Epithelial cell of proximal tubule (primary cell): ENCODE data around the gene LEMD1. TPM values are rescaled to one million over a fixed set of nuclear protein-coding genes. Genes with fewer than 3 reads are reported as not detected.
"Not testable (repeated sequence)": the region's sequence is repeated elsewhere in the genome, so short reads cannot be mapped to it uniquely, and the experiment has no call there.

Source experiments
- DNase-seq: peaks from one replicate; pipeline ENCODE4 v3.0.0-alpha.2; 2011; ENCODE audit warnings: low read depth
- H3K4me3 ChIP-seq: 2 replicates; pipeline ENCODE4 v1.5.1; 2011; ENCODE audit warnings: low read depth, mild to moderate bottlenecking, low read length
- total RNA-seq: library from RNA; depleted of rRNA; stranded (reverse); fragments of >200 nt; gene quantifications from 2 replicates; pipeline ENCODE4 v1.2.3, GENCODE V29; 2015
- TF ChIP-seq, protein P1 (sequence below): conservative IDR thresholded peaks from 2 replicates; pipeline ENCODE4 v1.5.1; 2012; ENCODE audit warnings: low read depth, mild to moderate bottlenecking, low read length

LEMD1 gene
- total RNA-seq, 1 donor from 2014 or later, result 0.52 TPM

GRCh38 chr1:205371871-205372660 lies 49.8 kb downstream of the LEMD1 start:
- H3K4me3 ChIP-seq, result no peak overlapping the region
- no peak for DNase-seq

GRCh38 chr1:205370780-205371179 lies 51.1 kb downstream of the LEMD1 start:
- TF ChIP-seq, protein P1, sequence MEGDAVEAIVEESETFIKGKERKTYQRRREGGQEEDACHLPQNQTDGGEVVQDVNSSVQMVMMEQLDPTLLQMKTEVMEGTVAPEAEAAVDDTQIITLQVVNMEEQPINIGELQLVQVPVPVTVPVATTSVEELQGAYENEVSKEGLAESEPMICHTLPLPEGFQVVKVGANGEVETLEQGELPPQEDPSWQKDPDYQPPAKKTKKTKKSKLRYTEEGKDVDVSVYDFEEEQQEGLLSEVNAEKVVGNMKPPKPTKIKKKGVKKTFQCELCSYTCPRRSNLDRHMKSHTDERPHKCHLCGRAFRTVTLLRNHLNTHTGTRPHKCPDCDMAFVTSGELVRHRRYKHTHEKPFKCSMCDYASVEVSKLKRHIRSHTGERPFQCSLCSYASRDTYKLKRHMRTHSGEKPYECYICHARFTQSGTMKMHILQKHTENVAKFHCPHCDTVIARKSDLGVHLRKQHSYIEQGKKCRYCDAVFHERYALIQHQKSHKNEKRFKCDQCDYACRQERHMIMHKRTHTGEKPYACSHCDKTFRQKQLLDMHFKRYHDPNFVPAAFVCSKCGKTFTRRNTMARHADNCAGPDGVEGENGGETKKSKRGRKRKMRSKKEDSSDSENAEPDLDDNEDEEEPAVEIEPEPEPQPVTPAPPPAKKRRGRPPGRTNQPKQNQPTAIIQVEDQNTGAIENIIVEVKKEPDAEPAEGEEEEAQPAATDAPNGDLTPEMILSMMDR, result no peak
- no peak overlapping the region for H3K4me3 ChIP-seq
- DNase-seq, result no peak

More at GRCh38 chr1:205371871-205372660, 49.8 kb downstream of the LEMD1 start:
- TF ChIP-seq, protein P1, result no peak

DNA sequence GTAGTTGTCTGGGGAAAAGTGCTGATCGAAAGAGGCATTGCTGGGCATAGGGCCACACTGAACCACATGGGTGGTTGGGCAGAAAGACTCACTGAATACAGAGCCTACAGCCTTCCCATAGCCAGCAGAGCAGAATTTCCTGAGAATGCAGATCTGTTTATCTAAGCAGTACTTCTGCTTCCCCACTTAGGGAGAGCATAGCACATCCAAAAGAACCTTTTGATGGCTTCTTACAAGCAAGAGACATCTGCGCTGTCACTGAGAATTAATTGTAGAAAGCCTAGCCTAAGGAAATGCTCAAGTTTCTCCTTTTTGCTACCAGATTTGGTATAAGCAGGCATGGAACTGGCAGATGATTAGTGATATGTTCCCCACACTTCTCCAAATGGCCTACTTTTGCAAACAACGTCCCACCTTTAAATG lies 52.1 kb downstream of the LEMD1 start:
- TF ChIP-seq, protein P1, result no peak
- H3K4me3 ChIP-seq, result no peak overlapping the region
- no peak for DNase-seq

DNA sequence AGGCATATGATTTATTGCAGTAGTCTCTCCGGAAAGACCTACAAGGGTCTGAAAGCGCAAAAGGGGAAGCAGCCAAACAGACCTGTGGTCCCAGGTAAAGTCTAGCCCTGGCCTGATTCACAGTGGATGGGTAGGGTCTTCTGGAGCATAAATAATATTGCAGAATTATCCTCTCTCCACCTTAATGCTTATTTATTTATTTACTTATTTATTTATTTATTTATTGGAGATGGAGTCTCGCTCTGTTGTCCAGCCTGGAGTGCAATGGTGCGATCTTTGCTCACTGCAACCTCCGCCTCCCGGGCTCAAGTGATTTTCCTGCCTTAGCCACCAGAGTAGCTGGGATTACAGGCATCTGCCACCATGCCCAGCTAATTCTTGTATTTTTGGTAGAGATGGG lies 53.4 kb downstream of the LEMD1 start:
- TF ChIP-seq, protein P1, result no peak
- no peak for DNase-seq
- H3K4me3 ChIP-seq, result no peak overlapping the region

- no peak overlapping the region for H3K4me3 ChIP-seq
- TF ChIP-seq, protein P1, result no peak
- no peak for DNase-seq
Measured at GRCh38 chr1:205365945-205366463, 55.9 kb downstream of the LEMD1 start.

DNA sequence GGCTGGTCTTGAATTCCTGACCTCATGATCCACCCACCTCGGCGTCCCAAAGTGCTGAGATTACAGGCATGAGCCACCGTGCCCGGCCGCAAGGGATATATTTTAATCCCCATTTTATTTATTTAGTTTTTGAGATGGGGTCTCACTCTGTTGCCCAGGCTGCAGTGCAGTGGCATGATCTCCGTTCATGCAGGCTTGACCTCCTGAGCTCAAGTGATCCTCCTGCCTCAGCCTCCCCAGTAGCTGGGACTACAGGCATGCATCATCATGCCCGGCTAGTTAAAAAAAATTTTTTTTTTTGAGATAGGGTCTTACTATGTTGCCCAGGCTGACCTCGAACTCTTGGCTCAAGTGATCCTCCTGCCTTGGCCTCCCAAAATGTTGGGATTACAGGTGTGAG lies 56.8 kb downstream of the LEMD1 start:
- DNase-seq, H3K4me3 ChIP-seq: not testable (repeated sequence)

GRCh38 chr1:205360891-205361290 lies 61.0 kb downstream of the LEMD1 start:
- TF ChIP-seq, protein P1, result no peak
- H3K4me3 ChIP-seq, result no peak overlapping the region
- no peak for DNase-seq
